Amygdala (tissue), 56 donors: Measurements from ENCODE around the gene FRG1.
"Not testable (repeated sequence)": the region's sequence is repeated elsewhere in the genome, so short reads cannot be mapped to it uniquely, and the experiment has no call there.

Source experiments
- DNase-seq, 56 donors: peaks; one replicate each; lab custom pipeline; 2025; lab: John Stamatoyannopoulos, UW

FRG1 gene

DNA sequence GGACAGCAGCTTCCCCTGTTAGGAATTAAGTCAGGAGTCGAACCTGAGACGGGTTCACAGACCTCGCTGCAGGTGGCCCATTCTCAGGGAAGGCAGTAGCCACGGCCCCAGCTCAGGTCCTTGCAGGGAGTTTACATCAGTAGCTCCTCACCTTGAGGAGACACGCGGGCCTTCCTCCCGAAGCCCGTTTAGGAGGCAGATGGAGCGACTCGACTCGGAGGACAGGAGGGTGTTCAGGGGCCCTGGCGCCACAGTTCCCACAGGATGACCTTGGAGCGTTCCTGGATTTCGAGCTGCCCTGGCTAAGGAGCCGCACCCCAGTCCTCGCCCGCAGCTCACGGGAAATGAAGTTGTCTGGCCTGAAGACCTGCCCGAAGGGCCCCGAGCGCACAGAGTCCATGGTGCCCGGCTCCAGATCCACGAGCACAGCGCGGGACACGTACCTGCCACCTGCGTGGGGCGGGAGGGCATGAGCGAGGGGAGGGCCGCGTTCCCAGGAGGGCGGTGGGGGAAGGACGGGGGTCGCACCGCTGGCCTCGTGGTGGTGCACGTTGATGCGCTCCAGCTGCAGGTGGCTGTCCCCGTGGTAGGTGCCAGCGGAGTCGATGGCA, 43.3 kb downstream of the FRG1 start:
- DNase-seq = not testable (repeated sequence)

DNA sequence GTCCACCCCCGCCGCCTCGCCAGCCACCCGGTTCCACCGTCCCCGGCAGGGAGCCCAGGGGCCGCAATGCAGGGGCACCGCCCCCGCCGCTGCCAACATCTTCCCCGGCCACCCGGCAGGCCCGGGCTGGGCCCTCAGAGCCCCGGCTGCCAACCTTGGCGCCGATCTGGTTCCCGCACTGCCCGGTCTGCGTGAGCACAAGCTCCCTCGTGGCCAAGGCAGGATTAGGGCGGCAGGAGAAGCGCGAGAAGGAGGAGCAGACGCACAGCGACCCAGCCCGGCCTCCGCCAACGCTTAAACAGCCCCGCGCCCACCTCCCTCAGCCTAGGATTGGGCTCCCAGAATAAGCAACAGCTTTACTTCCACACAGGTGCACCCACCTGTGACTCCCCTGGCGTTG, 44.0 kb downstream of the FRG1 start:
- not testable (repeated sequence) for DNase-seq

DNA sequence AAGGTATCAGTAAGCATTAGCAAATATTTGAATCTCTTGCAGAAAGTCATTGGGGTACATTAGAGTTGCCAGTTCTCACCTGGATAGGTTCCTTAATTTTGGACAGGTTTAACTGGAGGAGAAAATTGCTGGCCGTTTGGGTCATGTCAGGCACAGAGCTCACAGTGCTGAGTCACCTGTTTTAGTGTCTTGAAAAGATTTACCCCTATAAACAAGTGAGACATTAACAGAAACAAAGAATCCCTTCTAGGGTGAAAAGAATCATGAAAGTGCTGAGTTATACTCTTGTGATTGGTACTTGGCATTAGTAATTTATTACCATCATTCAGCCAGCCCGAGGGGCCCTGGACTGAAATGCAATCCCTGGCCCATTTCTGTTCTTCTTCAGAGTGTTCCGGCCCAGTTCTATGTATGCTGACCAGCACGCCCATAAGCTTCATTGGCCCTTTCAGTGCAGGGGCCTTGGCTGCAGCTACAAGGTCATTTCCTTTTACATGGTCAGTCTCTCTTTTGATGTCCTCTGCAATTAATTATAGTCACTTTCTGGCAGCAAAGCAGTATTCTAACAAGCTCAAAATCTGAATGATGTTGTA, 45.1 kb downstream of the FRG1 start:
- not testable (repeated sequence) for DNase-seq

DNA sequence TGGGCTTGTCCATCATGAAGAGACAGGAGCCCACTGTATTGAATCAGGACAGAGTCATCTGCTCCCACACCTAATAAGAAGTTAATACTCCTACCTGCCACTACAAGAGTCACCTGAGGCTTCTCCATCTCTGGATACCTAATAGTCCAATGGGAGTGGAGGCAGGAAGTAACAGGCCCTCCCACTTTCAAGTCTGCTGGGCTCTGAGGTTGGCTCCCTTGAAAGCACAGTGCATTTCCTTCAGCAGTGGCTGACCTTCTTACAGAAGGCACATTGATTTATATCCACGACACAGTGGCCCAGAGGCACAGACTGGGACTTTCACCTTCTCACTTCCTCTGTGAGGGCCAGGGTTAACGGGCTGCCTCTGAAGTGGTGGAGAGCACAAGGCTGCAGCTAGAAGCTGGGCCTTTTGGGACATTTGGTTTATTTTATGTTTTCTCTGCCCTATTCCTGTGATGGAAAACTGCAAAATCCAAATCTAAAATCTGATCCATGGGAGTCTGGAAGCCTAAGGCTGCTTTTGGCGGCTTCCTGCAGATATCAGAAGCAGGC, 48.3 kb downstream of the FRG1 start:
- no peak for DNase-seq

GRCh38 chr4:189989941-189990340, 49.3 kb downstream of the FRG1 start:
- not testable (repeated sequence) for DNase-seq
